IMR-90 (cell line): ENCODE measurements around the gene TMEM30A. TPM values are rescaled to one million over a fixed set of nuclear protein-coding genes. Genes with fewer than 3 reads are reported as not detected.

Experiments used
- ATAC-seq: fragments of 200-7000 bp; cut with Tn5 transposase; 2 replicates; pipeline ENCODE4 v1.9.1; 2020; ENCODE audit warnings: low read depth, mild to moderate bottlenecking, moderate library complexity
- BruUV-seq: library from RNA; stranded (reverse); fragments of 400-500 nt; replicated peaks from 2 replicates; lab custom pipeline; 2021; lab: Mats Ljungman, UMichigan
- CTCF ChIA-PET: fragments of 300-600 bp; formaldehyde crosslinking; extraction: SDS; loops from one replicate; lab custom pipeline; 2021; ENCODE audit warnings: antibody characterized with exemption; lab: Yijun Ruan, JAX
- POLR2A ChIA-PET: fragments of 300-600 bp; sonication (Branson Sonifier 250); formaldehyde crosslinking; loops from one replicate; lab custom pipeline; 2022; ENCODE audit warnings: antibody characterized with exemption; ENCODE audit not compliant: unreplicated experiment; lab: Charles Lee
- DNase-seq: peaks from one replicate; pipeline ENCODE4 v3.0.0; 2013
- H2AFZ ChIP-seq: replicated peaks from 2 replicates; pipeline ENCODE3; 2013; ENCODE audit warnings: low read length, mild to moderate bottlenecking; ENCODE audit not compliant: poor library complexity
- H2AK5ac ChIP-seq: 2 replicates; pipeline ENCODE4 v1.6.1; 2013; ENCODE audit warnings: low read depth, low read length, inconsistent platforms
- H2AK9ac ChIP-seq: replicated peaks from 2 replicates; pipeline ENCODE3; 2013; ENCODE audit warnings: mild to moderate bottlenecking, low read depth, low read length, moderate library complexity; ENCODE audit not compliant: poor library complexity
- H2BK120ac ChIP-seq: 2 replicates; pipeline ENCODE4 v1.6.1; 2013; ENCODE audit warnings: low read depth, low read length, inconsistent platforms
- H2BK15ac ChIP-seq: 3 replicates; pipeline ENCODE4 v1.6.1; 2013; ENCODE audit warnings: low read depth, low read length, inconsistent platforms
- H2BK20ac ChIP-seq: 2 replicates; pipeline ENCODE4 v1.6.1; 2013; ENCODE audit warnings: low read depth, mild to moderate bottlenecking, inconsistent platforms, low read length, moderate library complexity
- H2BK5ac ChIP-seq: 2 replicates; pipeline ENCODE4 v1.6.1; 2013; ENCODE audit warnings: mild to moderate bottlenecking, low read depth, low read length, inconsistent platforms; ENCODE audit not compliant: poor library complexity, severe bottlenecking
- H3K14ac ChIP-seq: replicated peaks from 2 replicates; pipeline ENCODE4 v1.6.1; 2013; ENCODE audit warnings: low read depth, low read length, inconsistent platforms
- H3K18ac ChIP-seq: 2 replicates; pipeline ENCODE4 v1.6.1; 2013; ENCODE audit warnings: low read depth, low read length, control low read depth
- H3K23ac ChIP-seq: 2 replicates; pipeline ENCODE4 v1.6.1; 2013; ENCODE audit warnings: low read depth, low read length, inconsistent platforms
- H3K27ac ChIP-seq: 2 replicates; pipeline ENCODE4 v1.5.1; 2013; ENCODE audit warnings: mild to moderate bottlenecking, control low read depth, low read length; ENCODE audit not compliant: insufficient read depth
- H3K27me3 ChIP-seq: 2 replicates; pipeline ENCODE4 v1.6.1; 2013; ENCODE audit warnings: low read length; ENCODE audit not compliant: control insufficient read depth, insufficient read depth
- H3K36me3 ChIP-seq: 2 replicates; pipeline ENCODE4 v1.6.1; 2013; ENCODE audit warnings: low read length, mixed read lengths; ENCODE audit not compliant: control insufficient read depth, insufficient read depth
- H3K4ac ChIP-seq: 2 replicates; pipeline ENCODE4 v1.6.1; 2013; ENCODE audit warnings: low read depth, low read length, inconsistent platforms
- H3K4me1 ChIP-seq: 2 replicates; pipeline ENCODE4 v1.6.1; 2013; ENCODE audit warnings: low read length, mixed read lengths; ENCODE audit not compliant: control insufficient read depth, insufficient read depth
- H3K4me2 ChIP-seq: 2 replicates; pipeline ENCODE4 v1.6.1; 2013; ENCODE audit warnings: low read depth, mild to moderate bottlenecking, control low read depth, low read length, moderate library complexity
- H3K4me3 ChIP-seq: 2 replicates; pipeline ENCODE4 v1.5.1; 2013; ENCODE audit warnings: low read depth, mild to moderate bottlenecking, control low read depth, low read length, moderate library complexity; ENCODE audit not compliant: insufficient read depth
- H3K56ac ChIP-seq: 2 replicates; pipeline ENCODE4 v1.6.1; 2013; ENCODE audit warnings: low read length, inconsistent platforms; ENCODE audit not compliant: insufficient read depth; ENCODE audit errors: extremely low read depth
- H3K79me1 ChIP-seq, 2 experiments: 2 replicates each; pipeline ENCODE4 v1.6.1; 2013; ENCODE audit warnings: low read length in 2 of 2, inconsistent platforms in 1 of 2, low read depth in 1 of 2
- H3K9ac ChIP-seq: 2 replicates; pipeline ENCODE4 v1.6.1; 2013; ENCODE audit warnings: low read depth, low read length, control low read depth
- H3K9me1 ChIP-seq: 2 replicates; pipeline ENCODE4 v1.6.1; 2013; ENCODE audit warnings: low read length, inconsistent platforms; ENCODE audit not compliant: insufficient read depth
- H3K9me3 ChIP-seq: 2 replicates; pipeline ENCODE4 v1.6.1; 2013; ENCODE audit warnings: low read length; ENCODE audit not compliant: control insufficient read depth, insufficient read depth
- H4K20me1 ChIP-seq: 2 replicates; pipeline ENCODE4 v1.6.1; 2013; ENCODE audit warnings: low read length, inconsistent platforms; ENCODE audit not compliant: insufficient read depth
- H4K5ac ChIP-seq: 2 replicates; pipeline ENCODE4 v1.6.1; 2013; ENCODE audit warnings: mild to moderate bottlenecking, low read depth, low read length, control low read depth
- H4K8ac ChIP-seq, 2 experiments: 2 replicates each; pipeline ENCODE4 v1.6.1; 2013; ENCODE audit warnings: low read depth in 2 of 2, low read length in 2 of 2, control low read depth in 1 of 2, inconsistent platforms in 1 of 2
- H4K91ac ChIP-seq: 2 replicates; pipeline ENCODE4 v1.6.1; 2013; ENCODE audit warnings: low read depth, low read length, inconsistent platforms; ENCODE audit not compliant: insufficient read depth
- CEBPB ChIP-seq: IDR thresholded peaks from 2 replicates; pipeline ENCODE4 v1.6.1; 2012; ENCODE audit warnings: low read depth, low read length, improper control_type of control experiment
- CHD1 ChIP-seq: IDR thresholded peaks from 2 replicates; pipeline ENCODE4 v1.6.1; 2012; ENCODE audit warnings: low read depth, low read length, improper control_type of control experiment
- MAZ ChIP-seq: IDR thresholded peaks from 2 replicates; pipeline ENCODE4 v1.6.1; 2012; ENCODE audit warnings: low read depth, mild to moderate bottlenecking, low read length, improper control_type of control experiment, moderate library complexity, borderline replicate concordance
- MXI1 ChIP-seq: IDR thresholded peaks from 2 replicates; pipeline ENCODE4 v1.6.1; 2012; ENCODE audit warnings: low read depth, mild to moderate bottlenecking, low read length, moderate library complexity, borderline replicate concordance
- NFE2L2 ChIP-seq: fragments of 150-350 bp; IDR thresholded peaks from 2 replicates; pipeline ENCODE4 v1.6.1; 2016; ENCODE audit warnings: low read depth, mild to moderate bottlenecking, low read length
- POLR2A ChIP-seq: IDR thresholded peaks from 2 replicates; pipeline ENCODE4 v1.6.1; 2012; ENCODE audit warnings: mild to moderate bottlenecking, low read depth, low read length
- RAD21 ChIP-seq: IDR thresholded peaks from 2 replicates; pipeline ENCODE4 v1.6.1; 2012; ENCODE audit warnings: low read length, improper control_type of control experiment
- RFX5 ChIP-seq: IDR thresholded peaks from 2 replicates; pipeline ENCODE4 v1.8.0; 2012; ENCODE audit warnings: low read depth, mild to moderate bottlenecking, low read length, moderate library complexity
- SMC3 ChIP-seq: fragments of 150-350 bp; IDR thresholded peaks from 2 replicates; pipeline ENCODE4 v1.6.1; 2016; ENCODE audit warnings: low read depth, mild to moderate bottlenecking, antibody characterized with exemption, low read length, moderate library complexity
- WGBS, 2 experiments: methylation state at CpG; one replicate each; pipeline versions ENCODE4 v1.1.5 to v1.1.7; 2013; ENCODE audit warnings: missing lambda C conversion rate in 2 of 2; ENCODE audit not compliant: insufficient read length in 1 of 2; ENCODE audit errors: extremely low coverage in 2 of 2; 5-methylcytosine and 5-hydroxymethylcytosine counted together
- dilution Hi-C: fragments of 300-500 bp; cut with HindIII; formaldehyde crosslinking; loops from one replicate; pipeline ENCODE4 v1.14.3; 2018; ENCODE audit warnings: low sequenced_read_pairs; ENCODE audit not compliant: unreplicated experiment
- in situ Hi-C: fragments of 300-500 bp; cut with MboI; formaldehyde crosslinking; loops from 3 replicates; pipeline ENCODE4 v1.14.3; 2019; ENCODE audit warnings: low sequenced_read_pairs, inconsistent platforms, mixed read lengths
- intact Hi-C: fragments of 100-400 bp; cut with micrococcal nuclease; formaldehyde crosslinking; loops from 2 replicates; pipeline ENCODE4 v1.10.0; 2022
- polyA plus RNA-seq, 3 experiments: library from polyadenylated mRNA; depleted of rRNA; stranded (reverse); fragments of >200 nt; gene quantifications; 2 replicates each; pipeline ENCODE4 v1.2.3, GENCODE V29; 2012; ENCODE audit warnings: low replicate concordance in 1 of 3
- total RNA-seq: library from RNA; depleted of rRNA; stranded (reverse); fragments of >200 nt; gene quantifications from 2 replicates; pipeline ENCODE4 v1.2.3, GENCODE V29; 2012
- TF ChIP-seq, protein P1 (sequence below): fragments of 150-350 bp; IDR thresholded peaks from 2 replicates; pipeline ENCODE4 v1.6.1; 2017; ENCODE audit warnings: mild to moderate bottlenecking, antibody characterized with exemption, low read length, low read depth
- TF ChIP-seq, protein P2 (sequence below): fragments of 150-350 bp; IDR thresholded peaks from 2 replicates; pipeline ENCODE4 v1.6.1; 2016; ENCODE audit warnings: low read depth, mild to moderate bottlenecking, low read length, moderate library complexity, borderline replicate concordance
- TF ChIP-seq, protein P3 (sequence below): conservative IDR thresholded peaks from 2 replicates; pipeline ENCODE4 v1.5.1; 2012; ENCODE audit warnings: mild to moderate bottlenecking, low read depth, low read length, improper control_type of control experiment

Gene TMEM30A
- total and polyA plus RNA-seq, 2 of the 4 experiments (the other 2 are of a cell fraction): 48.5 to 111 TPM

DNA sequence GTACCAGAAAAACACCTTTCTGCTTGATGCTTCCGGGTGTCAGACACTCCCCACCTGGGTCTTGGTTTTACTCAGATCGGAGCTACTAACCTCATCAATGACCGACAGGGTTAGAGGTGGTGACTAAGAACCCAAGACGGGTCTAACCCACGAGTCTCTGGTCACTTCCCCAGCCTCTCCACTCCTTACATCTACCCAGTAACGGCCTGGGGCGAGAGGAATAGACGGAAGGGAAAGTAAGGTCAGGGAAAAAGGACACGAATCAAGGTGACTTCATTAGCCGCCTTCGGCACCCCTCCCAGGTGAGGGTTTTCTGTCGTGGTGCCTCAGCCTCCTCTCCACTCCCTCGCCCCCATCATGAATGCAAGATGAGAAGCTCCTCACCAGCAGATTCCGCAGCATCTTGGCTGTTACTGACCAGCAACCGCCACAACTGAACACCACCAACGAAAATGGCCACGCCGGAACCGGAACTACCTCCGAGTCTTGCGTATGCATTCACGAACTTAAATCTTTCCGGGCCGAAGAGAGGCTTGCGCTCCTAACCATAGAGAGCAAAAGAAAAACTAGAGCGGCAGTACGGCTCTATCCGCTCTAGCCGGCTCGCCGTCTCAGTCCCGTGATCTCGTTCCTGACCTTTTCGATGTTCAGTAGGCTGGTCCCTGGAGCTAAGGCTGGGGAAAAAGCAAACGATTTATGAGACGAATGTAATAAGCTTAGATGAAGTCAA lies 41.1 kb downstream of the TMEM30A start, which contains the start of gene COX7A2 (continued):
- TF ChIP-seq MXI1 (no peak), POLR2A (peak; percentile 97)

DNA sequence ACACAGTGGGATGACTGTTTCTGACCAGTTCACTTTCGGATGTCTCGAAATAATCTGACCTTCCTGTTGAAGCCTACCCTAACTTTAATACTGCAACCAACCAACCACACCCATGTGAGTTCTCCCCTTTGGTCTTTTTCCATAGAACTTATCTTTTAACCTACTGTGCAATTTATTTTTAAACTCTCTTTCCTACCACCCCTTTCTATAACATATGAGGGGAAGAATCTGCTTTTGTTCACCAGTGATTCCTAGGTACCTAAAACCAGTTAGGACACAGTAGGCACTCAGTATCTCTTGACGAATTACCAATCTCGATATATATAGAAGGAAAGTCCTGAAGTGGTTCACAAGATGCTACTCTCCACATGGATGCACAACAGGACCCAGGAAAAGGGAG lies 48.0 kb downstream of the TMEM30A start:
- Histone ChIP-seq H2BK5ac (no peak overlapping the region), H2AK9ac (no peak overlapping the region), H4K91ac (no peak overlapping the region), H3K27ac (no peak overlapping the region), H4K8ac (no peak overlapping the region), H4K20me1 (no peaks in the 10 kb centered on the region), H4K5ac (no peak overlapping the region), H3K4ac (no peak overlapping the region), H2BK20ac (no peak overlapping the region), H2AFZ (no peak overlapping the region), H3K4me1 (no peaks in the 10 kb centered on the region), H2AK5ac (no peak overlapping the region), H3K14ac (no peak overlapping the region), H3K23ac (no peak overlapping the region), H2BK120ac (no peak overlapping the region), H3K4me3 (no peak overlapping the region), H3K4me2 (no peak overlapping the region), H3K56ac (no peak overlapping the region), H3K9ac (no peak overlapping the region), H3K79me1 (peaks cover 0 to 6% of the 10 kb centered on the region in 2 experiments; a peak in 3 of 4 replicates), H3K18ac (no peak overlapping the region), H3K9me1 (no peaks in the 10 kb centered on the region), H3K36me3 (peaks cover 14% of the 10 kb centered on the region), H3K27me3 (no peaks in the 10 kb centered on the region), H2BK15ac (no peak overlapping the region), H3K9me3 (no peaks in the 10 kb centered on the region)
- no peak for ATAC-seq
- BruUV-seq: no TSS peak
- WGBS, 2 experiments: 94% methylated on average over 2 of the region's 4 CpGs; no CpG with 5 or more reads in 1 of the 2 experiments
- intact Hi-C loops: no loop called here
- POLR2A ChIA-PET: no interaction called here
- dilution Hi-C loops: no loop called here
- in situ Hi-C loops: no loop called here
- DNase-seq: no peak
- CTCF ChIA-PET: no interaction called here
- TF ChIP-seq, protein P1, sequence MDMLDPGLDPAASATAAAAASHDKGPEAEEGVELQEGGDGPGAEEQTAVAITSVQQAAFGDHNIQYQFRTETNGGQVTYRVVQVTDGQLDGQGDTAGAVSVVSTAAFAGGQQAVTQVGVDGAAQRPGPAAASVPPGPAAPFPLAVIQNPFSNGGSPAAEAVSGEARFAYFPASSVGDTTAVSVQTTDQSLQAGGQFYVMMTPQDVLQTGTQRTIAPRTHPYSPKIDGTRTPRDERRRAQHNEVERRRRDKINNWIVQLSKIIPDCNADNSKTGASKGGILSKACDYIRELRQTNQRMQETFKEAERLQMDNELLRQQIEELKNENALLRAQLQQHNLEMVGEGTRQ: no peak
- TF ChIP-seq POLR2A: no peak
- no peak for TF ChIP-seq NFE2L2
- no peak for TF ChIP-seq MXI1
- no peak for TF ChIP-seq SMC3
- no peak for TF ChIP-seq RAD21
- TF ChIP-seq, protein P2, sequence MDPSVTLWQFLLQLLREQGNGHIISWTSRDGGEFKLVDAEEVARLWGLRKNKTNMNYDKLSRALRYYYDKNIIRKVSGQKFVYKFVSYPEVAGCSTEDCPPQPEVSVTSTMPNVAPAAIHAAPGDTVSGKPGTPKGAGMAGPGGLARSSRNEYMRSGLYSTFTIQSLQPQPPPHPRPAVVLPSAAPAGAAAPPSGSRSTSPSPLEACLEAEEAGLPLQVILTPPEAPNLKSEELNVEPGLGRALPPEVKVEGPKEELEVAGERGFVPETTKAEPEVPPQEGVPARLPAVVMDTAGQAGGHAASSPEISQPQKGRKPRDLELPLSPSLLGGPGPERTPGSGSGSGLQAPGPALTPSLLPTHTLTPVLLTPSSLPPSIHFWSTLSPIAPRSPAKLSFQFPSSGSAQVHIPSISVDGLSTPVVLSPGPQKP: no peak
- TF ChIP-seq, protein P3, sequence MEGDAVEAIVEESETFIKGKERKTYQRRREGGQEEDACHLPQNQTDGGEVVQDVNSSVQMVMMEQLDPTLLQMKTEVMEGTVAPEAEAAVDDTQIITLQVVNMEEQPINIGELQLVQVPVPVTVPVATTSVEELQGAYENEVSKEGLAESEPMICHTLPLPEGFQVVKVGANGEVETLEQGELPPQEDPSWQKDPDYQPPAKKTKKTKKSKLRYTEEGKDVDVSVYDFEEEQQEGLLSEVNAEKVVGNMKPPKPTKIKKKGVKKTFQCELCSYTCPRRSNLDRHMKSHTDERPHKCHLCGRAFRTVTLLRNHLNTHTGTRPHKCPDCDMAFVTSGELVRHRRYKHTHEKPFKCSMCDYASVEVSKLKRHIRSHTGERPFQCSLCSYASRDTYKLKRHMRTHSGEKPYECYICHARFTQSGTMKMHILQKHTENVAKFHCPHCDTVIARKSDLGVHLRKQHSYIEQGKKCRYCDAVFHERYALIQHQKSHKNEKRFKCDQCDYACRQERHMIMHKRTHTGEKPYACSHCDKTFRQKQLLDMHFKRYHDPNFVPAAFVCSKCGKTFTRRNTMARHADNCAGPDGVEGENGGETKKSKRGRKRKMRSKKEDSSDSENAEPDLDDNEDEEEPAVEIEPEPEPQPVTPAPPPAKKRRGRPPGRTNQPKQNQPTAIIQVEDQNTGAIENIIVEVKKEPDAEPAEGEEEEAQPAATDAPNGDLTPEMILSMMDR: no peak
- TF ChIP-seq CHD1: no peak
- no peak for TF ChIP-seq CEBPB
- no peak for TF ChIP-seq RFX5
- no peak for TF ChIP-seq MAZ
